HEK293 (cell line): ENCODE measurements around the gene NCK2.

Experiments used
- CTCF ChIA-PET: fragments of 350-600 bp; formaldehyde crosslinking; extraction: SDS; loops from one replicate; lab custom pipeline; 2021; ENCODE audit warnings: antibody characterized with exemption; lab: Yijun Ruan, JAX
- POLR2A ChIA-PET: fragments of 300-600 bp; formaldehyde crosslinking; extraction: SDS; loops from one replicate; lab custom pipeline; 2020; ENCODE audit warnings: antibody characterized with exemption, inconsistent platforms; lab: Yijun Ruan, JAX
- H3K27ac ChIP-seq: fragments of 200-500 bp; sonication (Bioruptor generic); 2 replicates; pipeline ENCODE4 v1.5.1; 2014; ENCODE audit warnings: low read depth, low read length, control low read depth, inconsistent platforms; ENCODE audit errors: extremely low read depth
- H3K36me3 ChIP-seq, 2 experiments: fragments of 200-500 bp in 1 of 2; sonication (Bioruptor generic) in 1 of 2; 1 replicate in 1 of 2; 2 replicates in 1 of 2; pipeline ENCODE4 v1.5.1; 2014 to 2017; ENCODE audit warnings: inconsistent platforms in 2 of 2, low read length in 2 of 2; ENCODE audit not compliant: control insufficient read depth in 2 of 2, insufficient read depth in 1 of 2
- H3K4me1 ChIP-seq: fragments of 200-500 bp; sonication (Bioruptor generic); 2 replicates; pipeline ENCODE4 v1.5.1; 2014; ENCODE audit warnings: mild to moderate bottlenecking, low read length, inconsistent platforms; ENCODE audit not compliant: control insufficient read depth, insufficient read depth
- H3K4me3 ChIP-seq: 2 replicates; pipeline ENCODE4 v1.5.1; 2011; ENCODE audit warnings: low read depth, mild to moderate bottlenecking, control low read depth, low read length, moderate library complexity
- H3K9me3 ChIP-seq: fragments of 200-500 bp; sonication (Bioruptor generic); 2 replicates; pipeline ENCODE4 v1.5.1; 2014; ENCODE audit warnings: low read depth, low read length, inconsistent platforms; ENCODE audit not compliant: control insufficient read depth, insufficient read depth
- GLIS1 ChIP-seq: fragments of 450-650 bp; formaldehyde crosslinking; IDR thresholded peaks from 2 replicates; pipeline ENCODE4 v1.5.1; 2016; ENCODE audit warnings: missing biosample characterization, missing genetic modification characterization
- GLIS2 ChIP-seq: fragments of 450-650 bp; formaldehyde crosslinking; IDR thresholded peaks from 2 replicates; pipeline ENCODE4 v1.5.1; 2016; ENCODE audit warnings: missing biosample characterization, missing genetic modification characterization
- HOXA7 ChIP-seq: sonication (generic); formaldehyde crosslinking; IDR thresholded peaks from 2 replicates; pipeline ENCODE4 v1.8.1; 2022; ENCODE audit warnings: missing genetic modification reagents, borderline replicate concordance
- KLF10 ChIP-seq: fragments of 450-650 bp; IDR thresholded peaks from 2 replicates; pipeline ENCODE4 v1.5.1; 2018; ENCODE audit warnings: missing biosample characterization, mild to moderate bottlenecking, missing genetic modification characterization
- SP2 ChIP-seq: fragments of 450-650 bp; formaldehyde crosslinking; IDR thresholded peaks from 2 replicates; pipeline ENCODE4 v1.5.1; 2016; ENCODE audit warnings: missing biosample characterization, missing genetic modification characterization
- WT1 ChIP-seq: fragments of 450-650 bp; formaldehyde crosslinking; IDR thresholded peaks from 2 replicates; pipeline ENCODE4 v1.5.1; 2016; ENCODE audit warnings: missing biosample characterization, missing genetic modification characterization
- ZNF140 ChIP-seq: fragments of 450-650 bp; formaldehyde crosslinking; IDR thresholded peaks from 2 replicates; pipeline ENCODE4 v1.5.1; 2016; ENCODE audit warnings: missing biosample characterization, missing genetic modification characterization
- ZNF146 ChIP-seq: fragments of 450-650 bp; formaldehyde crosslinking; IDR thresholded peaks from 2 replicates; pipeline ENCODE4 v1.5.1; 2016; ENCODE audit warnings: missing biosample characterization, missing genetic modification characterization
- ZNF366 ChIP-seq: fragments of 450-650 bp; formaldehyde crosslinking; conservative IDR thresholded peaks from 2 replicates; pipeline ENCODE4 v1.5.1; 2016; ENCODE audit warnings: missing biosample characterization, missing genetic modification characterization
- ZNF670 ChIP-seq: fragments of 450-650 bp; formaldehyde crosslinking; IDR thresholded peaks from 2 replicates; pipeline ENCODE4 v1.5.1; 2016; ENCODE audit warnings: missing biosample characterization, missing genetic modification characterization, low read depth
- TF ChIP-seq, protein P1 (sequence below): fragments of 450-650 bp; formaldehyde crosslinking; IDR thresholded peaks from 2 replicates; pipeline ENCODE4 v1.5.1; 2016; ENCODE audit warnings: missing biosample characterization, missing genetic modification characterization
- TF ChIP-seq, protein P2 (sequence below): fragments of 450-650 bp; formaldehyde crosslinking; IDR thresholded peaks from 2 replicates; pipeline ENCODE4 v1.5.1; 2016; ENCODE audit warnings: missing biosample characterization, missing genetic modification characterization
- TF ChIP-seq, protein P3 (sequence below): fragments of 450-650 bp; formaldehyde crosslinking; IDR thresholded peaks from 2 replicates; pipeline ENCODE4; 2016; ENCODE audit warnings: missing biosample characterization, missing genetic modification characterization
- TF ChIP-seq, protein P4 (sequence below): fragments of 450-650 bp; formaldehyde crosslinking; IDR thresholded peaks from 2 replicates; pipeline ENCODE4 v1.5.1; 2017; ENCODE audit warnings: missing biosample characterization, mild to moderate bottlenecking, missing genetic modification characterization, moderate library complexity
- TF ChIP-seq, protein P5 (sequence below): fragments of 450-650 bp; formaldehyde crosslinking; IDR thresholded peaks from 2 replicates; pipeline ENCODE4 v1.5.1; 2016; ENCODE audit warnings: missing biosample characterization, missing genetic modification characterization

NCK2 gene

DNA sequence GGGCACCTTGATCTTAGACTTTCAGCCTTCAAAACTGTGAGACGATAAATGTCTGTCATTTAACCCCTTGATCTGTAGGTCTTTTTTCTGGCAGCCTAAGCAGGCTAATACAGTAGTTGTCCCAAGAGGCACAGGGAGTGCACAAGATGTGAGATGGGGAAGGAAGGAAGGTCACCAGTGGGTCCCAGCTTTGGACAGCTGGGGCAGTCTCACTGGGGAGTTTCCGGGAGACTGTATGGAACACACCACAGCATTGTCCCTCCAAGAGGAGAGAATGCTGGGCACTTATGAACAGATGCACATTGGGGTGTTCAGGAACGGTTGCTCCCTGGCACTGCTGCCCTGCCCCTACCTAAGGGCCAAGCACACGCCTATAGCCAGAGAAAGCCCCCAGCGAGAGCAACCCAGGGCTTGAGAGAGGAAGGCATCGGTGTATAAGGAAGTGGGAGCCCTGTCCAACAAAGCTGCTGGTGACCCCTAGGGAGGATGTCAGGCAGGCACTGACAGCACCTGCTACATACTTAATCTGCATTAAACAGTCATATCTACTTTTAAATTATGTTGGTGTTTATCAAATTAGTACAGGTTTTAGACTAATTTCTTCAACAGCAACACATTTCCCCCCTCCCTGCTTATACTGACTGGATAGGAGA, 11.6 kb upstream of the NCK2 start:
- CTCF ChIA-PET, result no interaction called here
- Histone ChIP-seq H3K9me3 (no peaks in the 10 kb centered on the region), H3K27ac (no peak overlapping the region)

DNA sequence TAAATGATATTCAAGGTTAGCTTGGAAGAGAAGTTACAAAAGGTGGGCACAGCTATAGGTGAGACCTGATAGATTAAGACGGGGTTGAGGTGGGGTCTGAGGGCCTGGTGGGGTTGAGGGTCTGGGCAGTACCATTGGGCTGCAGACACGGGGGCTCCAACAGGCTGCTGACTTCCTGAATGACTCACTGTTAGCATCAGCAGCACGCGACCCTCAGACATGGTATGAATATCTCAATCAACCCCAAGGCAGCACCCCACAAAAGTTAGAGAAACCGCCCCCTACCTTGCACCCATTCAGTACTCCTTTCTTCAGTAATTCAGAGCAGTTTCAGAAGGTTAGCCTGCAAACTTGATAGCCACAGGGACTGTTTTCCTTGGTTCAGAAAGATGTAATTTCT, 10.8 kb upstream of the NCK2 start:
- H3K4me3 ChIP-seq, result no peak overlapping the region
- no peak for TF ChIP-seq KLF10 (tag by site-specific recombination)
- no peak for TF ChIP-seq SP2
- TF ChIP-seq, protein P1, sequence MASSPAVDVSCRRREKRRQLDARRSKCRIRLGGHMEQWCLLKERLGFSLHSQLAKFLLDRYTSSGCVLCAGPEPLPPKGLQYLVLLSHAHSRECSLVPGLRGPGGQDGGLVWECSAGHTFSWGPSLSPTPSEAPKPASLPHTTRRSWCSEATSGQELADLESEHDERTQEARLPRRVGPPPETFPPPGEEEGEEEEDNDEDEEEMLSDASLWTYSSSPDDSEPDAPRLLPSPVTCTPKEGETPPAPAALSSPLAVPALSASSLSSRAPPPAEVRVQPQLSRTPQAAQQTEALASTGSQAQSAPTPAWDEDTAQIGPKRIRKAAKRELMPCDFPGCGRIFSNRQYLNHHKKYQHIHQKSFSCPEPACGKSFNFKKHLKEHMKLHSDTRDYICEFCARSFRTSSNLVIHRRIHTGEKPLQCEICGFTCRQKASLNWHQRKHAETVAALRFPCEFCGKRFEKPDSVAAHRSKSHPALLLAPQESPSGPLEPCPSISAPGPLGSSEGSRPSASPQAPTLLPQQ (tag by site-specific recombination), result no peak
- TF ChIP-seq GLIS1 (tag by site-specific recombination), result no peak
- TF ChIP-seq ZNF670, result no peak
- TF ChIP-seq ZNF146 (tag by site-specific recombination), result no peak
- no peak for TF ChIP-seq WT1 (tag by site-specific recombination)
- TF ChIP-seq GLIS2 (tag by site-specific recombination), result no peak
- no peak for TF ChIP-seq ZNF366 (tag by site-specific recombination)
- TF ChIP-seq, all 188 proteins: peak for 0
- H3K27ac ChIP-seq, result no peak overlapping the region
- CTCF ChIA-PET, result no interaction called here
- POLR2A ChIA-PET, result no interaction called here
- H3K9me3 ChIP-seq, result no peaks in the 10 kb centered on the region
- no peaks in the 10 kb centered on the region for H3K36me3 ChIP-seq
- no peaks in the 10 kb centered on the region for H3K4me1 ChIP-seq

More for the DNA sequence above, 11.6 kb upstream of the NCK2 start:
- Histone ChIP-seq H3K4me1 (no peaks in the 10 kb centered on the region), H3K4me3 (no peak overlapping the region), H3K36me3 (no peaks in the 10 kb centered on the region)
- TF ChIP-seq ZNF140 (tag by site-specific recombination) (no peak), ZNF146 (tag by site-specific recombination) (no peak), HOXA7 (CRISPR knock-in tag) (no peak)
- TF ChIP-seq, protein P2, sequence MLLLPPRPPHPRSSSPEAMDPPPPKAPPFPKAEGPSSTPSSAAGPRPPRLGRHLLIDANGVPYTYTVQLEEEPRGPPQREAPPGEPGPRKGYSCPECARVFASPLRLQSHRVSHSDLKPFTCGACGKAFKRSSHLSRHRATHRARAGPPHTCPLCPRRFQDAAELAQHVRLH, result no peak
- TF ChIP-seq, protein P3, sequence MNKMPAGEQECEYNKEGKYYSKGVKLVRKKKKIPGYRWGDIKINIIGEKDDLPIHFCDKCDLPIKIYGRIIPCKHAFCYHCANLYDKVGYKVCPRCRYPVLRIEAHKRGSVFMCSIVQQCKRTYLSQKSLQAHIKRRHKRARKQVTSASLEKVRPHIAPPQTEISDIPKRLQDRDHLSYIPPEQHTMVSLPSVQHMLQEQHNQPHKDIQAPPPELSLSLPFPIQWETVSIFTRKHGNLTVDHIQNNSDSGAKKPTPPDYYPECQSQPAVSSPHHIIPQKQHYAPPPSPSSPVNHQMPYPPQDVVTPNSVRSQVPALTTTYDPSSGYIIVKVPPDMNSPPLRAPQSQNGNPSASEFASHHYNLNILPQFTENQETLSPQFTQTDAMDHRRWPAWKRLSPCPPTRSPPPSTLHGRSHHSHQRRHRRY (tag by site-specific recombination), result no peak
- TF ChIP-seq, protein P4, sequence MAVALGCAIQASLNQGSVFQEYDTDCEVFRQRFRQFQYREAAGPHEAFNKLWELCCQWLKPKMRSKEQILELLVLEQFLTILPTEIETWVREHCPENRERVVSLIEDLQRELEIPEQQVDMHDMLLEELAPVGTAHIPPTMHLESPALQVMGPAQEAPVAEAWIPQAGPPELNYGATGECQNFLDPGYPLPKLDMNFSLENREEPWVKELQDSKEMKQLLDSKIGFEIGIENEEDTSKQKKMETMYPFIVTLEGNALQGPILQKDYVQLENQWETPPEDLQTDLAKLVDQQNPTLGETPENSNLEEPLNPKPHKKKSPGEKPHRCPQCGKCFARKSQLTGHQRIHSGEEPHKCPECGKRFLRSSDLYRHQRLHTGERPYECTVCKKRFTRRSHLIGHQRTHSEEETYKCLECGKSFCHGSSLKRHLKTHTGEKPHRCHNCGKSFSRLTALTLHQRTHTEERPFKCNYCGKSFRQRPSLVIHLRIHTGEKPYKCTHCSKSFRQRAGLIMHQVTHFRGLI (tag by site-specific recombination), result no peak
- TF ChIP-seq, protein P5, sequence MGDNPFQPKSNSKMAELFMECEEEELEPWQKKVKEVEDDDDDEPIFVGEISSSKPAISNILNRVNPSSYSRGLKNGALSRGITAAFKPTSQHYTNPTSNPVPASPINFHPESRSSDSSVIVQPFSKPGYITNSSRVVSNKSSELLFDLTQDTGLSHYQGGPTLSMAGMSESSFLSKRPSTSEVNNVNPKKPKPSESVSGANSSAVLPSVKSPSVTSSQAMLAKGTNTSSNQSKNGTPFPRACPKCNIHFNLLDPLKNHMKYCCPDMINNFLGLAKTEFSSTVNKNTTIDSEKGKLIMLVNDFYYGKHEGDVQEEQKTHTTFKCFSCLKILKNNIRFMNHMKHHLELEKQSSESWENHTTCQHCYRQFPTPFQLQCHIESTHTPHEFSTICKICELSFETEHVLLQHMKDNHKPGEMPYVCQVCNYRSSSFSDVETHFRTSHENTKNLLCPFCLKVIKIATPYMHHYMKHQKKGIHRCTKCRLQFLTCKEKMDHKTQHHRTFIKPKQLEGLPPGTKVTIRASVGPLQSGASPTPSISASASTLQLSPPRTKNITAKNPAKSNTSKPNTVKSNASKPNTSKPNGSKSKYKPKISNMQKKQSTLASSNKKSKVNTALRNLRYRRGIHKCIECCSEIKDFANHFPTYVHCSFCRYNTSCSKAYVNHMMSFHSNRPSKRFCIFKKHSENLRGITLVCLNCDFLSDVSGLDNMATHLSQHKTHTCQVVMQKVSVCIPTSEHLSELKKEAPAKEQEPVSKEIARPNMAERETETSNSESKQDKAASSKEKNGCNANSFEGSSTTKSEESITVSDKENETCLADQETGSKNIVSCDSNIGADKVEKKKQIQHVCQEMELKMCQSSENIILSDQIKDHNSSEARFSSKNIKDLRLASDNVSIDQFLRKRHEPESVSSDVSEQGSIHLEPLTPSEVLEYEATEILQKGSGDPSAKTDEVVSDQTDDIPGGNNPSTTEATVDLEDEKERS (tag by site-specific recombination), result no peak
- POLR2A ChIA-PET, result no interaction called here
